Hypothalamus (tissue), 51 donors: Measurements from ENCODE around the gene MSI2.

Experiments used
- DNase-seq, 51 donors: peaks; one replicate each; lab custom pipeline; 2025; lab: John Stamatoyannopoulos, UW

Gene MSI2

DNA sequence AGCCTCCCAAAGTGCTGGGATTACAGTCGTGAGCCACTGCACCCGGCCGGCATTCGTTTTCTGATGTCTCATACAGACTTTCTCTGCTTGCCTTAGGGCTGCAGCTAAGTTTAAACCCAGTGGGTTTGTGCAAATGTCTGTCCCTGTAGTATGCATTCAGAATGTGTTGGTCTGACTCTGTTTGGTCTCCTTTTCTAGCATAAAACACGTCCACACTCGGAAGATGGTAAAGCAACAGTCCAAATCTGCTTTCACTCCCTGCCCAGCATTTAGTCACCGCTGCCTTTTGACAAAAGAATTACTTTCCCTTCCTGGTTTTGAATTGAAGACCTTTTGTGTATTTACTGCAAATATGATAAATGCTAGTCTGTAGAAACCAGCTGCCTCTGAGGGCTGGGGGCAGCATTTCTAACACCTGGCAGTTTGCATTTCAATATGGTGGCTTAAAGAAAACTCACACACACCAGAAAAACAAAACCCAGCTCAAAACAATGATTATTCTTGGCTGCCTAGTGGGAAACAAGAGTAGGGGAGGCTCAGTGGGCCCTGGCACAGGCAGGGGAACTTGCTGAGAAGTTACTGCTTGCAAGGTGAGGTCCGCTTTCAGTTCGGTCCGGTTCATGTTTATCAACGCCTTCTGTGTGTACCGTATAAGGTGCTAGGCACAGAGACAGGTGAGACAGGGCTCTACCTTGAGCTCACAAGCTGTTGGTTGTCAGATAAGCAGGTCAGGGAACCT lies 56.9 kb downstream of the MSI2 start:
- no peak for DNase-seq

- no peak for DNase-seq
These were observed 59.0 kb downstream of the MSI2 start for GRCh38 chr17:57315061-57316015.

- no peak for DNase-seq
These were observed 60.0 kb downstream of the MSI2 start for GRCh38 chr17:57316361-57316760.

GRCh38 chr17:57317079-57317478 lies 60.8 kb downstream of the MSI2 start:
- no peak for DNase-seq

DNA sequence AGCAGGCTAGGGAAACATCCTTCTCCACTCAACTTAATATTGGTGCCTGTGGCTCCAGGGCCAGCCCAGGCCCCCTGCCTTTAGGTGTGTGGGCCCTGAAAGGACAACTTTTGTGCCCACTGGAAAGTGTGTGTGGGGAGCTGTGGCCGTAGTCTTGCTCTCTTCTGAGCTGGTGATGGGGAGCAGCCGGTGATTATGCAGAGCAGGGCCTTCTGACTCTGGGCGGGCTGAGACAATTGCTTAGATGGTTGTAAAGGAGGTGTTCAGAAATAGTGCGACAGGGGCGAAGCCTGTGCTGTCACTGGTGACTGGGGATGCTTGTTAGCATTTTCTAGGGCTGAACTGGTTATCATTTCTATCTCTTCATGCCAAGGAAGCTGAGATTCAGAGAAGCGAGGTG lies 62.6 kb downstream of the MSI2 start:
- DNase-seq, result no peak

DNA sequence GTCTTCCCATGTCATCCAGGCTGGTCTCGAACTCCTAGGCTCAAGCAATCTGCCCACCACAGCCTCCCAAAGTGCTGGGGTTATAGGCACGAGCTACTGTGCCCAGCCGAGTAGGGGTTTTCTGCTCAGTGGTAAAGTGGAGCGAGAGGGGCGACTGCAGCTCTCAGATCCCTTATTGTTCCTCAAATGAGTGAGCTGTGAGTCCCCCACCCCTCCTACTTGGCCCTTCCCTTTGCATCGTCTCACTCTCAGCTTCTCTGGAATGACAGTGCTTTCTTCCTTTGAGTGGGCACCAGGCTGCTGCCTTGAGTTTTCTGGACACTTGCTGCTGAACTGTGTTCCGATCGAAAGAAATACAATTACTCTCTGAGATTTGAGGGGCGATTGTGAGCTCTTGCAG lies 63.5 kb downstream of the MSI2 start:
- DNase-seq, result no peak

GRCh38 chr17:57323391-57323790 lies 67.1 kb downstream of the MSI2 start:
- DNase-seq, result no peak

- DNase-seq, result no peak
These were observed 67.7 kb downstream of the MSI2 start for GRCh38 chr17:57324060-57324459.

GRCh38 chr17:57324631-57325030 lies 68.3 kb downstream of the MSI2 start:
- no peak for DNase-seq

GRCh38 chr17:57326336-57326735 lies 70.0 kb downstream of the MSI2 start:
- no peak for DNase-seq

- no peak for DNase-seq
These were observed 70.4 kb downstream of the MSI2 start for GRCh38 chr17:57326764-57327163.

- DNase-seq, result no peak
These were observed 71.0 kb downstream of the MSI2 start for GRCh38 chr17:57327176-57327970.

GRCh38 chr17:57328109-57328882 lies 72.0 kb downstream of the MSI2 start:
- no peak for DNase-seq

GRCh38 chr17:57329380-57330214 lies 73.3 kb downstream of the MSI2 start:
- DNase-seq, result no peak

- DNase-seq, result no peak
These were observed 74.3 kb downstream of the MSI2 start for GRCh38 chr17:57330587-57330986.

DNA sequence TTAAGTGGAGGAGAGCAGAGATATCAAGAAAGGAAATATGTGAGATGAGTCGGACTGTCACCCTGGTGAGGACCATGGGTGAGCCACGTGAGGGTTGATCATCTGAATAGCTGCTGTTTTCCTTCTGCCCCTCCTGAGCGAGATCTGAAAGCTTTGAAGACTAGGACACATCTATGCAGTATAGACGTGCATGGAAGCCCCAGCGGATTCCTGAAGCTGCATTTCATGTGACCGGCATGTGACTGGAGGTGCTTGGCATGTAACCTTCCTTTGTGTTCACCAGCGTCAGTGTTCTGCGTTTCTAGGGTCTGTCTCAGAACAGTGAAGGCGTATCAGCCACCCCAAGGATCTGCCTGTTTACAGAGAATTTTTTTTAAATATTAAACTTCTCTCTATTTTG lies 75.1 kb downstream of the MSI2 start:
- no peak for DNase-seq

- DNase-seq, result no peak
These were observed 76.2 kb downstream of the MSI2 start for GRCh38 chr17:57332501-57332900.

GRCh38 chr17:57335195-57335792 lies 79.0 kb downstream of the MSI2 start:
- no peak for DNase-seq

DNA sequence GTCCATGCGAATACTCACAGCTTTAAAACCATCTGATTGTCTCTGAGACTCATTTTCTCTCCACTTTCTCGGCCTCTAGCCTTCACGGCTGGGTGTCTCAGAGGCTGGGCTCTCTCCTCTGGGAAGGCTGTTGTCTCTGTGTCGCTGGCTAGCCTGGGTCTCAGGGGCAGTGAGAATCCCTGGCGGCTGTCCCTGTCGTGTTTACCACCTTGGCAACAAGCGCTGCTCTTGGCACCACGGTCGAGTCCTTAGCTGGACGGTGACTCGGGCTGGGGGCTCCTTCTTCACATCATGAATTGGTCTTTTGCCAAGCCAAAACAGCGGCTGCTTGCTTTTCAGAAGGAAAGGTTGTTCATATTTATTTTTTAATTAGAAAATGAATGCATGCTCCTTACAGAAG lies 81.1 kb downstream of the MSI2 start:
- DNase-seq, result peak in 20 of 51 donors; percentile 2 to 57 (median 29)
